Breast epithelium (tissue), 4 donors: Measurements from ENCODE around the gene GDF2. TPM values are rescaled to one million over a fixed set of nuclear protein-coding genes. Genes with fewer than 3 reads are reported as not detected.

Source experiments
- DNase-seq, 2 donors: peaks; one replicate each; pipeline ENCODE4 v3.0.0-alpha.2; 2019; ENCODE audit warnings: low spot score in 2 of 2
- H3K27ac ChIP-seq, 2 donors: fragments of 200-600 bp; sonication (generic) in 1 of 2; one replicate each; pipeline ENCODE4 v1.5.1; 2016 to 2019; ENCODE audit warnings: mild to moderate bottlenecking in 1 of 2
- H3K27me3 ChIP-seq, 2 donors: fragments of 200-600 bp; sonication (generic) in 1 of 2; one replicate each; pipeline versions ENCODE4 v1.5.1 to v1.6.0; 2017 to 2019; ENCODE audit warnings: control low read depth in 1 of 2, mild to moderate bottlenecking in 1 of 2
- H3K36me3 ChIP-seq: fragments of 200-600 bp; one replicate; pipeline ENCODE4 v1.5.1; 2019
- H3K4me1 ChIP-seq, 2 donors: fragments of 200-600 bp; sonication (generic); one replicate each; pipeline ENCODE4 v1.5.1; 2016 to 2019; ENCODE audit warnings: control low read depth in 1 of 2
- H3K4me3 ChIP-seq, 3 donors: fragments of 200-600 bp; sonication (generic); 1 replicate in 2 of 3; 2 replicates in 1 of 3; pipeline ENCODE4 v1.5.1; 2016 to 2019; ENCODE audit warnings: mild to moderate bottlenecking in 3 of 3, moderate library complexity in 2 of 3
- H3K9me3 ChIP-seq, 2 donors: fragments of 200-600 bp; sonication (generic) in 1 of 2; one replicate each; pipeline ENCODE4 v1.5.1; 2016 to 2019; ENCODE audit warnings: control low read depth in 1 of 2
- CTCF ChIP-seq, 3 donors: fragments of 450-650 bp; IDR thresholded peaks; one replicate each; pipeline ENCODE4 v1.5.1; 2016 to 2017; ENCODE audit warnings: antibody characterized with exemption in 3 of 3, mild to moderate bottlenecking in 3 of 3, moderate library complexity in 3 of 3
- POLR2A ChIP-seq: fragments of 450-650 bp; IDR thresholded peaks from one replicate; pipeline ENCODE4 v1.6.1; 2016; ENCODE audit warnings: antibody characterized with exemption, mild to moderate bottlenecking, moderate library complexity
- POLR2AphosphoS5 ChIP-seq, 3 donors: sonication (generic); formaldehyde crosslinking; IDR thresholded peaks; one replicate each; pipeline ENCODE4 v1.6.1; 2017; ENCODE audit warnings: antibody characterized with exemption in 3 of 3
- intact Hi-C: fragments of 100-400 bp; cut with DNase I; formaldehyde crosslinking; loops from one replicate; pipeline ENCODE4 v1.15.1; 2023; ENCODE audit warnings: low total_unique reads
- total RNA-seq, 3 donors: library from RNA; depleted of rRNA; stranded (reverse); fragments of >200 nt; gene quantifications; one replicate each; pipeline ENCODE4 v1.1.0, GENCODE V29; 2016

GDF2 gene
- total RNA-seq, 3 donors from 2014 or later, result not detected

- Histone ChIP-seq H3K4me1 (no peaks in the 10 kb centered on the region), H3K9me3 (no peaks in the 10 kb centered on the region), H3K4me3 (no peak within 1 kb of the TSS), H3K36me3 (no peaks in the 10 kb centered on the region), H3K27me3 (no peaks in the 10 kb centered on the region), H3K27ac (no peak within 1 kb of the TSS)
- DNase-seq, result peak in 1 of 2 donors; percentile 14
- TF ChIP-seq CTCF (IDR thresholded peaks at IDR 0.05) (no peak), POLR2A (no peak), POLR2AphosphoS5 (IDR thresholded peaks at IDR 0.05) (no peak)
- intact Hi-C loops, result no loop called here
Observed at GRCh38 chr10:47348138-47348651, 25.9 kb downstream of the GDF2 start, which contains the start of gene RBP3. RBP3 (plus strand) TSS chr10:47348363; CDS start chr10:47348485, 122 bp downstream.

GRCh38 chr10:47348661-47349470, 26.6 kb downstream of the GDF2 start:
- no peak overlapping the region for H3K27ac ChIP-seq

GRCh38 chr10:47349516-47349915, 27.3 kb downstream of the GDF2 start:
- intact Hi-C loops, result no loop called here
- H3K27me3 ChIP-seq, result no peaks in the 10 kb centered on the region
- no peak overlapping the region for H3K4me3 ChIP-seq
- no peaks in the 10 kb centered on the region for H3K4me1 ChIP-seq
- H3K36me3 ChIP-seq, result no peaks in the 10 kb centered on the region
- no peak overlapping the region for H3K27ac ChIP-seq
- TF ChIP-seq CTCF (IDR thresholded peaks at IDR 0.05) (no peak), POLR2AphosphoS5 (IDR thresholded peaks at IDR 0.05) (no peak), POLR2A (no peak)
- H3K9me3 ChIP-seq, result no peaks in the 10 kb centered on the region
- no peak for DNase-seq

More at GRCh38 chr10:47348661-47349470, 26.6 kb downstream of the GDF2 start:
- Histone ChIP-seq H3K4me1 (no peaks in the 10 kb centered on the region), H3K27me3 (no peaks in the 10 kb centered on the region), H3K9me3 (no peaks in the 10 kb centered on the region), H3K36me3 (no peaks in the 10 kb centered on the region), H3K4me3 (no peak overlapping the region)
- intact Hi-C loops, result no loop called here
- no peak for TF ChIP-seq POLR2A
- TF ChIP-seq POLR2AphosphoS5 (IDR thresholded peaks at IDR 0.05), result no peak
- TF ChIP-seq CTCF (IDR thresholded peaks at IDR 0.05), result no peak
- DNase-seq, result no peak

GRCh38 chr10:47349941-47350371, 27.7 kb downstream of the GDF2 start:
- H3K36me3 ChIP-seq, result no peaks in the 10 kb centered on the region
- H3K4me3 ChIP-seq, result no peak overlapping the region
- H3K27me3 ChIP-seq, result no peaks in the 10 kb centered on the region
- no peak overlapping the region for H3K27ac ChIP-seq
- H3K4me1 ChIP-seq, result no peaks in the 10 kb centered on the region
- intact Hi-C loops, result no loop called here
- TF ChIP-seq CTCF (IDR thresholded peaks at IDR 0.05) (no peak), POLR2AphosphoS5 (IDR thresholded peaks at IDR 0.05) (no peak), POLR2A (no peak)
- H3K9me3 ChIP-seq, result no peaks in the 10 kb centered on the region
- no peak for DNase-seq
